ENCODE results near the gene CBARP. TPM values are rescaled to one million over a fixed set of nuclear protein-coding genes. Genes with fewer than 3 reads are reported as not detected.

Gene CBARP
- total and polyA plus RNA-seq, 2 of the 13 experiments (the other 11 are each of a cell fraction or from before 2014, with no cell fraction given) = 1.2 to 1.4 TPM

DNA sequence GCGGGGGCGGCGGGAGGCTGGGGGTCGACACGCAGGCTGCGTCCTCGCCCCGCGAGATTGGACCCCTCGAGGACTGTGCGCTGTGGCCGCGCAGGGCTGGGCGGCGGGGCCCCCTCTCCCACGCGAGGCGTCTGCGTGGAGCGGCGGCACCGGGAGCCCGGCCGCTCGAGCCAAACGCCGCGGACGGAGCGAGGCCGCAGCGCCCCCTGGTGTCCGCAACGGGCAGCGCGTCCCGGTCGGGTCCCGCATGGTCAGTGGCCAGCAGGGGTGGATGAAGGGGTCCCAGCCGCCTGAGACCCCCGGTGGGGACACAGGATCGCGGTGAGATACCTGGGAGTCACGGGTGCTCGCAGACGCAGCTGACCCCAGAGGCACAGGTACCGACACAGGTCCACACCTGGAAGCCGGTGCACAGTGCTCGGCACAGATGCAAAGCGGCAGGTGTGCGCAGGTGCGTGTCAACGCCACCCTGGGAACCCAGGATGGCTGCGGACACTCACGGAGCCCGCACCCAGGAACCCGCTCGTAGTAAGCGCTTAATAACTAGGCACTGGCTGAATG, 29.2 kb upstream of the CBARP start (continued):
- TF ChIP-seq, protein P1, sequence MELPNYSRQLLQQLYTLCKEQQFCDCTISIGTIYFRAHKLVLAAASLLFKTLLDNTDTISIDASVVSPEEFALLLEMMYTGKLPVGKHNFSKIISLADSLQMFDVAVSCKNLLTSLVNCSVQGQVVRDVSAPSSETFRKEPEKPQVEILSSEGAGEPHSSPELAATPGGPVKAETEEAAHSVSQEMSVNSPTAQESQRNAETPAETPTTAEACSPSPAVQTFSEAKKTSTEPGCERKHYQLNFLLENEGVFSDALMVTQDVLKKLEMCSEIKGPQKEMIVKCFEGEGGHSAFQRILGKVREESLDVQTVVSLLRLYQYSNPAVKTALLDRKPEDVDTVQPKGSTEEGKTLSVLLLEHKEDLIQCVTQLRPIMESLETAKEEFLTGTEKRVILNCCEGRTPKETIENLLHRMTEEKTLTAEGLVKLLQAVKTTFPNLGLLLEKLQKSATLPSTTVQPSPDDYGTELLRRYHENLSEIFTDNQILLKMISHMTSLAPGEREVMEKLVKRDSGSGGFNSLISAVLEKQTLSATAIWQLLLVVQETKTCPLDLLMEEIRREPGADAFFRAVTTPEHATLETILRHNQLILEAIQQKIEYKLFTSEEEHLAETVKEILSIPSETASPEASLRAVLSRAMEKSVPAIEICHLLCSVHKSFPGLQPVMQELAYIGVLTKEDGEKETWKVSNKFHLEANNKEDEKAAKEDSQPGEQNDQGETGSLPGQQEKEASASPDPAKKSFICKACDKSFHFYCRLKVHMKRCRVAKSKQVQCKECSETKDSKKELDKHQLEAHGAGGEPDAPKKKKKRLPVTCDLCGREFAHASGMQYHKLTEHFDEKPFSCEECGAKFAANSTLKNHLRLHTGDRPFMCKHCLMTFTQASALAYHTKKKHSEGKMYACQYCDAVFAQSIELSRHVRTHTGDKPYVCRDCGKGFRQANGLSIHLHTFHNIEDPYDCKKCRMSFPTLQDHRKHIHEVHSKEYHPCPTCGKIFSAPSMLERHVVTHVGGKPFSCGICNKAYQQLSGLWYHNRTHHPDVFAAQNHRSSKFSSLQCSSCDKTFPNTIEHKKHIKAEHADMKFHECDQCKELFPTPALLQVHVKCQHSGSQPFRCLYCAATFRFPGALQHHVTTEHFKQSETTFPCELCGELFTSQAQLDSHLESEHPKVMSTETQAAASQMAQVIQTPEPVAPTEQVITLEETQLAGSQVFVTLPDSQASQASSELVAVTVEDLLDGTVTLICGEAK (IDR thresholded peaks at IDR 0.05) = no peak
- TF ChIP-seq, protein P1 (CRISPR knock-in tag; IDR thresholded peaks at IDR 0.05) = no peak
- TF ChIP-seq MIER3 (CRISPR knock-in tag; IDR thresholded peaks at IDR 0.05; ENCODE audit: borderline replicate concordance) (no peak), MZF1 (CRISPR knock-in tag; IDR thresholded peaks at IDR 0.05; ENCODE audit: borderline replicate concordance) (no peak), ZNF180 (CRISPR knock-in tag; IDR thresholded peaks at IDR 0.05; ENCODE audit: borderline replicate concordance, low read depth) (no peak), ZNF879 (CRISPR knock-in tag; IDR thresholded peaks at IDR 0.05) (no peak), ZNF205 (CRISPR knock-in tag; IDR thresholded peaks at IDR 0.05) (no peak), GATAD1 (CRISPR knock-in tag; IDR thresholded peaks at IDR 0.05) (no peak), ZBTB38 (CRISPR knock-in tag; IDR thresholded peaks at IDR 0.05) (0 out of 2 replicates have a peak, but pooled peaks have one; percentile 61), NCOR1 (IDR thresholded peaks at IDR 0.05; ENCODE audit: borderline replicate concordance, low read length) (no peak), ZNF746 (CRISPR knock-in tag; IDR thresholded peaks at IDR 0.05) (no peak)
- TF ChIP-seq, protein P2, sequence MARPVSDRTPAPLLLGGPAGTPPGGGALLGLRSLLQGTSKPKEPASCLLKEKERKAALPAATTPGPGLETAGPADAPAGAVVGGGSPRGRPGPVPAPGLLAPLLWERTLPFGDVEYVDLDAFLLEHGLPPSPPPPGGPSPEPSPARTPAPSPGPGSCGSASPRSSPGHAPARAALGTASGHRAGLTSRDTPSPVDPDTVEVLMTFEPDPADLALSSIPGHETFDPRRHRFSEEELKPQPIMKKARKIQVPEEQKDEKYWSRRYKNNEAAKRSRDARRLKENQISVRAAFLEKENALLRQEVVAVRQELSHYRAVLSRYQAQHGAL (CRISPR knock-in tag; IDR thresholded peaks at IDR 0.05; ENCODE audit: not compliant biosample characterization) = no peak
- TF ChIP-seq, protein P3, sequence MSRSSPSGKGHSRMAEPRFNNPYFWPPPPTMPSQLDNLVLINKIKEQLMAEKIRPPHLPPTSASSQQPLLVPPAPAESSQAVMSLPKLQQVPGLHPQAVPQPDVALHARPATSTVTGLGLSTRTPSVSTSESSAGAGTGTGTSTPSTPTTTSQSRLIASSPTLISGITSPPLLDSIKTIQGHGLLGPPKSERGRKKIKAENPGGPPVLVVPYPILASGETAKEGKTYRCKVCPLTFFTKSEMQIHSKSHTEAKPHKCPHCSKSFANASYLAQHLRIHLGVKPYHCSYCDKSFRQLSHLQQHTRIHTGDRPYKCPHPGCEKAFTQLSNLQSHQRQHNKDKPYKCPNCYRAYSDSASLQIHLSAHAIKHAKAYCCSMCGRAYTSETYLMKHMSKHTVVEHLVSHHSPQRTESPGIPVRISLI (CRISPR knock-in tag; IDR thresholded peaks at IDR 0.05; ENCODE audit: borderline replicate concordance) = no peak
- TF ChIP-seq, protein P4, sequence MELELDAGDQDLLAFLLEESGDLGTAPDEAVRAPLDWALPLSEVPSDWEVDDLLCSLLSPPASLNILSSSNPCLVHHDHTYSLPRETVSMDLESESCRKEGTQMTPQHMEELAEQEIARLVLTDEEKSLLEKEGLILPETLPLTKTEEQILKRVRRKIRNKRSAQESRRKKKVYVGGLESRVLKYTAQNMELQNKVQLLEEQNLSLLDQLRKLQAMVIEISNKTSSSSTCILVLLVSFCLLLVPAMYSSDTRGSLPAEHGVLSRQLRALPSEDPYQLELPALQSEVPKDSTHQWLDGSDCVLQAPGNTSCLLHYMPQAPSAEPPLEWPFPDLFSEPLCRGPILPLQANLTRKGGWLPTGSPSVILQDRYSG (CRISPR knock-in tag; IDR thresholded peaks at IDR 0.05) = 0 out of 2 replicates have a peak, but pooled peaks have one; percentile 59
